Measurements from ENCODE around the gene TLNRD1. TPM values are rescaled to one million over a fixed set of nuclear protein-coding genes. Genes with fewer than 3 reads are reported as not detected.

The TLNRD1 gene
- total RNA-seq, 1 experiment from 2014 or later: 24.7 TPM

GRCh38 chr15:80970018-80970657 lies 30.6 kb upstream of the TLNRD1 start:
- CTCF ChIA-PET: interaction anchor here (0.5 to 1.2 kb wide), 3 partner anchors 182 to 194 kb away, joined by 4 to 8 read pairs (median 5); partner anchors contain the start of gene CEMIP
- DNase-seq (ENCODE audit: low read depth, low spot score): no peak
- no peaks in the 10 kb centered on the region for H3K27me3 ChIP-seq (ENCODE audit: control insufficient read depth, insufficient read depth, low read length)

GRCh38 chr15:80970658-80971057 lies 30.1 kb upstream of the TLNRD1 start:
- in situ Hi-C loops (cut with HindIII; ENCODE audit: low pct_unique_long_range_greater_than_20kb, low sequenced_read_pairs): no loop called here
- intact Hi-C loops (cut with micrococcal nuclease; ENCODE audit: unreplicated experiment): loop anchor here (2.0 to 5.0 kb wide), 3 partner anchors 190 to 513 kb away; no protein-coding TSS in a partner anchor
- ATAC-seq: no peak
- TF ChIP-seq TCF7L2 (IDR thresholded peaks at IDR 0.05; ENCODE audit: low read depth, low read length) (no peak), POLR2AphosphoS5 (IDR thresholded peaks at IDR 0.05; ENCODE audit: low read depth, low read length) (no peak)
- TF ChIP-seq, protein P1, sequence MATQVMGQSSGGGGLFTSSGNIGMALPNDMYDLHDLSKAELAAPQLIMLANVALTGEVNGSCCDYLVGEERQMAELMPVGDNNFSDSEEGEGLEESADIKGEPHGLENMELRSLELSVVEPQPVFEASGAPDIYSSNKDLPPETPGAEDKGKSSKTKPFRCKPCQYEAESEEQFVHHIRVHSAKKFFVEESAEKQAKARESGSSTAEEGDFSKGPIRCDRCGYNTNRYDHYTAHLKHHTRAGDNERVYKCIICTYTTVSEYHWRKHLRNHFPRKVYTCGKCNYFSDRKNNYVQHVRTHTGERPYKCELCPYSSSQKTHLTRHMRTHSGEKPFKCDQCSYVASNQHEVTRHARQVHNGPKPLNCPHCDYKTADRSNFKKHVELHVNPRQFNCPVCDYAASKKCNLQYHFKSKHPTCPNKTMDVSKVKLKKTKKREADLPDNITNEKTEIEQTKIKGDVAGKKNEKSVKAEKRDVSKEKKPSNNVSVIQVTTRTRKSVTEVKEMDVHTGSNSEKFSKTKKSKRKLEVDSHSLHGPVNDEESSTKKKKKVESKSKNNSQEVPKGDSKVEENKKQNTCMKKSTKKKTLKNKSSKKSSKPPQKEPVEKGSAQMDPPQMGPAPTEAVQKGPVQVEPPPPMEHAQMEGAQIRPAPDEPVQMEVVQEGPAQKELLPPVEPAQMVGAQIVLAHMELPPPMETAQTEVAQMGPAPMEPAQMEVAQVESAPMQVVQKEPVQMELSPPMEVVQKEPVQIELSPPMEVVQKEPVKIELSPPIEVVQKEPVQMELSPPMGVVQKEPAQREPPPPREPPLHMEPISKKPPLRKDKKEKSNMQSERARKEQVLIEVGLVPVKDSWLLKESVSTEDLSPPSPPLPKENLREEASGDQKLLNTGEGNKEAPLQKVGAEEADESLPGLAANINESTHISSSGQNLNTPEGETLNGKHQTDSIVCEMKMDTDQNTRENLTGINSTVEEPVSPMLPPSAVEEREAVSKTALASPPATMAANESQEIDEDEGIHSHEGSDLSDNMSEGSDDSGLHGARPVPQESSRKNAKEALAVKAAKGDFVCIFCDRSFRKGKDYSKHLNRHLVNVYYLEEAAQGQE (IDR thresholded peaks at IDR 0.05; ENCODE audit: insufficient read depth in 1 of 2, low read depth in 2 of 2, low read length in 1 of 2): no peak
- no TSS peak for BruUV-seq (replicated peaks)
- ChIA-PET POLR2A (no interaction called here), CTCF (interaction anchor here (1.1 to 1.2 kb wide), 2 partner anchors 191 to 194 kb away, joined by 5 to 8 read pairs; partner anchors contain the start of gene CEMIP)
- Histone ChIP-seq H3K27me3 (ENCODE audit: control insufficient read depth, insufficient read depth, low read length) (no peaks in the 10 kb centered on the region), H3K36me3 (ENCODE audit: control insufficient read depth, insufficient read depth, low read length) (no peaks in the 10 kb centered on the region), H3K9me3 (ENCODE audit: control insufficient read depth, insufficient read depth, low read depth, low read length) (no peaks in the 10 kb centered on the region), H3K4me1 (ENCODE audit: control insufficient read depth, insufficient read depth, low read length) (no peaks in the 10 kb centered on the region), H3K4me3 (ENCODE audit: low read depth in 2 of 2, low read length in 2 of 2) (no peak overlapping the region), H3K27ac (ENCODE audit: low read length) (no peak overlapping the region)
- no peak for DNase-seq (ENCODE audit: low read depth, low spot score)

More at GRCh38 chr15:80970018-80970657, 30.6 kb upstream of the TLNRD1 start:
- in situ Hi-C loops (cut with HindIII; ENCODE audit: low pct_unique_long_range_greater_than_20kb, low sequenced_read_pairs): no loop called here
- H3K4me1 ChIP-seq (ENCODE audit: control insufficient read depth, insufficient read depth, low read length): no peaks in the 10 kb centered on the region
- ATAC-seq: peak; percentile 85
- no peak for TF ChIP-seq SIN3A (IDR thresholded peaks at IDR 0.05; ENCODE audit: borderline replicate concordance, insufficient read depth, low read depth, low read length)
- peak; percentile 92 for TF ChIP-seq CTCF (IDR thresholded peaks at IDR 0.05)
- H3K27ac ChIP-seq (ENCODE audit: low read length): no peak overlapping the region
- no peak overlapping the region for H3K4me3 ChIP-seq (ENCODE audit: low read depth in 2 of 2, low read length in 2 of 2)
- intact Hi-C loops (cut with micrococcal nuclease; ENCODE audit: unreplicated experiment): loop anchor here (2.0 to 5.0 kb wide), 3 partner anchors 189 to 513 kb away; no protein-coding TSS in a partner anchor
- no TSS peak for BruUV-seq (replicated peaks)
- no peaks in the 10 kb centered on the region for H3K9me3 ChIP-seq (ENCODE audit: control insufficient read depth, insufficient read depth, low read depth, low read length)
- no peaks in the 10 kb centered on the region for H3K36me3 ChIP-seq (ENCODE audit: control insufficient read depth, insufficient read depth, low read length)
- POLR2A ChIA-PET: interaction anchor here (0.5 kb wide), 1 partner anchor 38 kb away, joined by 4 read pairs; no protein-coding TSS in a partner anchor

DNA sequence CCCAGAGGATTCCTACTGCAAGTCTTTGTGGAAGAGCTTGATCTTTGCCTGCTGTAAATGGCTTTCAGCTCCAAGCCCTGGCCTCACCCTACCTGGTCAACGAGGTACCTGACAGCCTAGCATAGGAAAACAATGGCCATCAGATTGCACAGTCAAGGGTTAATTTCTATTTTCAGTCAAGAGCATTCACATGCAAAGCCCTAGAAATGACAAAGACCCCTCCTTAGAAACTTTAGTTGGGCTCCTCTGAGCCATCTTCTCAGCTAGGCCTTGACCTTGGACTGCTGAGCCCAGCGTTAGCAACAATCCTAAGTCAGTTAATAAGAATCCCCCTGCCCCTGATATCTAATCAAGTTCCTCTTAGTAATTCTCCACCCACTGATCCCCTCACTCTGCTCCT lies 29.6 kb upstream of the TLNRD1 start:
- no TSS peak for BruUV-seq (replicated peaks)
- in situ Hi-C loops (cut with HindIII; ENCODE audit: low pct_unique_long_range_greater_than_20kb, low sequenced_read_pairs) (no loop called here), intact Hi-C loops (cut with micrococcal nuclease; ENCODE audit: unreplicated experiment) (loop anchor here (2.0 to 5.0 kb wide), 3 partner anchors 190 to 514 kb away; no protein-coding TSS in a partner anchor)
- no peaks in the 10 kb centered on the region for H3K36me3 ChIP-seq (ENCODE audit: control insufficient read depth, insufficient read depth, low read length)
- no peaks in the 10 kb centered on the region for H3K4me1 ChIP-seq (ENCODE audit: control insufficient read depth, insufficient read depth, low read length)
- H3K4me3 ChIP-seq (ENCODE audit: low read depth in 2 of 2, low read length in 2 of 2): no peak overlapping the region
- CTCF ChIA-PET: interaction anchor here (1.1 kb wide), 1 partner anchor 191 kb away, joined by 3 read pairs; no protein-coding TSS in a partner anchor
- H3K27me3 ChIP-seq (ENCODE audit: control insufficient read depth, insufficient read depth, low read length): no peaks in the 10 kb centered on the region
- POLR2A ChIA-PET: no interaction called here
- ATAC-seq: no peak
- no peaks in the 10 kb centered on the region for H3K9me3 ChIP-seq (ENCODE audit: control insufficient read depth, insufficient read depth, low read depth, low read length)
- H3K27ac ChIP-seq (ENCODE audit: low read length): no peak overlapping the region
- TF ChIP-seq SIN3A (IDR thresholded peaks at IDR 0.05; ENCODE audit: borderline replicate concordance, insufficient read depth, low read depth, low read length) (no peak), CTCF (IDR thresholded peaks at IDR 0.05) (no peak), TCF7L2 (IDR thresholded peaks at IDR 0.05; ENCODE audit: low read depth, low read length) (no peak), POLR2AphosphoS5 (IDR thresholded peaks at IDR 0.05; ENCODE audit: low read depth, low read length) (no peak)
- TF ChIP-seq, protein P1 (IDR thresholded peaks at IDR 0.05; ENCODE audit: insufficient read depth in 1 of 2, low read depth in 2 of 2, low read length in 1 of 2): no peak
- DNase-seq (ENCODE audit: low read depth, low spot score): no peak
